Upper lobe of left lung (tissue), 4 donors: ENCODE data around the gene OPCML.

ENCODE experiments used
- POLR2A ChIP-seq, 4 donors: fragments of 450-650 bp; IDR thresholded peaks; one replicate each; pipeline ENCODE4 v1.5.1; 2016 to 2017; ENCODE audit warnings: antibody characterized with exemption in 4 of 4, mild to moderate bottlenecking in 2 of 4
- POLR2AphosphoS5 ChIP-seq, 2 donors: sonication (generic); formaldehyde crosslinking; IDR thresholded peaks; one replicate each; pipeline ENCODE4 v1.5.1; 2017; ENCODE audit warnings: antibody characterized with exemption in 2 of 2
- TF ChIP-seq, protein P1 (sequence below), 6 experiments: fragments of 450-650 bp in 4 of 6; fragments of 200-600 bp in 2 of 6; sonication (generic) in 2 of 6; IDR thresholded peaks; one replicate each; pipeline ENCODE4 v1.5.1; 2016 to 2019; ENCODE audit warnings: antibody characterized with exemption in 6 of 6

DNA sequence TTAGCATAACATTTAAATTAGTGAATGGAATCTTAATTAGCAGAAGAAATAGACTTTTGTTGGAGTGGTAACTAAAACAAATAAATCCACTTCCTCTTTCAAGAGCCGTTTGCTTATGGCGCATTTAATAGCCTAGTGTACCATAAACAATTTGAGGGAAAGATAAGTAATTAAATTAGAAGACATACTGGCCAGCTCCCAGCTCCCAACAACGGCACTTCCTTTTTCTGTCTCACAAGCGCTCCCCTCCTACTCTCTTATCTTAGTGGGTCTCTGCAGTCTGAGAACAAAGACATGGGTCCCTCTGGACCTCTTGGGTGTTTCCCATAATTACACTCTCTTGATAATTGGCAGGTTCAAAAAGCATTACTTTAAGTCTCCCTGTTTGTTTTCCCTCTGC, 146.0 kb downstream of the OPCML start:
- TF ChIP-seq, protein P1, sequence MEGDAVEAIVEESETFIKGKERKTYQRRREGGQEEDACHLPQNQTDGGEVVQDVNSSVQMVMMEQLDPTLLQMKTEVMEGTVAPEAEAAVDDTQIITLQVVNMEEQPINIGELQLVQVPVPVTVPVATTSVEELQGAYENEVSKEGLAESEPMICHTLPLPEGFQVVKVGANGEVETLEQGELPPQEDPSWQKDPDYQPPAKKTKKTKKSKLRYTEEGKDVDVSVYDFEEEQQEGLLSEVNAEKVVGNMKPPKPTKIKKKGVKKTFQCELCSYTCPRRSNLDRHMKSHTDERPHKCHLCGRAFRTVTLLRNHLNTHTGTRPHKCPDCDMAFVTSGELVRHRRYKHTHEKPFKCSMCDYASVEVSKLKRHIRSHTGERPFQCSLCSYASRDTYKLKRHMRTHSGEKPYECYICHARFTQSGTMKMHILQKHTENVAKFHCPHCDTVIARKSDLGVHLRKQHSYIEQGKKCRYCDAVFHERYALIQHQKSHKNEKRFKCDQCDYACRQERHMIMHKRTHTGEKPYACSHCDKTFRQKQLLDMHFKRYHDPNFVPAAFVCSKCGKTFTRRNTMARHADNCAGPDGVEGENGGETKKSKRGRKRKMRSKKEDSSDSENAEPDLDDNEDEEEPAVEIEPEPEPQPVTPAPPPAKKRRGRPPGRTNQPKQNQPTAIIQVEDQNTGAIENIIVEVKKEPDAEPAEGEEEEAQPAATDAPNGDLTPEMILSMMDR (IDR thresholded peaks at IDR 0.05), result no peak
- TF ChIP-seq POLR2A (IDR thresholded peaks at IDR 0.05) (no peak), POLR2AphosphoS5 (IDR thresholded peaks at IDR 0.05) (no peak)
